HG02970 (cell line): Measurements from ENCODE around the gene RMDN3.

ENCODE experiments used
- ATAC-seq: cut with Tn5 transposase; IDR thresholded peaks from one replicate; pipeline ENCODE4 v1.9.1; 2021; ENCODE audit warnings: mild to moderate bottlenecking, moderate library complexity, moderate number of reproducible peaks; ENCODE audit not compliant: unreplicated experiment, low FRiP score

The RMDN3 gene

DNA sequence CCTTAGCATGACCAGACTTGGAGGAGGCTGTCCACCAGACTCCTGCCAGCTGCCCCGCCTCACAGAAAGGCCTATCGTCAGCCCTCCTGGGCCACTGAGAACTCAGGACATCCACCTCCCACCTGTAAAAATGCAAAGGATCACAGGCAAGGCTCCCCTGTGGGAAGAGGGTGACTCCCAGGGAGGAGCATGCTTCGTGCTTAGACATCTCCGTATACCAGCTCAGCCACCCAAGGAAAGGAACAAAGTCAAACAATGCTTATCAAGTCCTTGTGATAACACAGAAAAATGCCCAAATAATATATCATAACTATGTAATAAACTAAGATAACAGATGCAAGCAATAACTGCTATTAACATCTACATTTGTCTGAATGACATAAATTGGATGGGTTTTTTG lies 4.2 kb downstream of the RMDN3 start:
- no peak for ATAC-seq

DNA sequence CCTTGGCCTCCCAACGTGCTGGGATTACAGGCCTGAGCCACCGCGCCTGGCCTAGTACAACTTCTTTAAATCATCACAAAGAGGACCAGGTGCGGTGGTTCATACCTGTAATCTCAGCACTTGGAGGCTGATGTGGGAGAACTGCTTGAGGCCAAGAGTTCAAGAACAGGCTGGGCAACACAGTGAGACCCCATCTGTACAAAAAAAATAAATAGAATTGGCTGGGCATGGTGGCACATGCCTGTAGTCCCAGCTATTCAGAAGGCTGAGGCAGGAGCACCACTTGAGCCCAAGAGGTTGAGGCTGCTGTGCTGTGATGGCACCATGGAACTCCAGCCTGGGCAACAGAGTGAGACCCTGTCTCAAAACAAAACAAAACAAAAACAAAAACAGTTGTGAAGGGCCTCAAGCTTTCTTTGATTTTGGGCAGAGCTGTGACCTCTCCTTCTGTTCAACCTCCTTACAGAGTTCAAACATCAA lies 5.9 kb downstream of the RMDN3 start:
- ATAC-seq = no peak

DNA sequence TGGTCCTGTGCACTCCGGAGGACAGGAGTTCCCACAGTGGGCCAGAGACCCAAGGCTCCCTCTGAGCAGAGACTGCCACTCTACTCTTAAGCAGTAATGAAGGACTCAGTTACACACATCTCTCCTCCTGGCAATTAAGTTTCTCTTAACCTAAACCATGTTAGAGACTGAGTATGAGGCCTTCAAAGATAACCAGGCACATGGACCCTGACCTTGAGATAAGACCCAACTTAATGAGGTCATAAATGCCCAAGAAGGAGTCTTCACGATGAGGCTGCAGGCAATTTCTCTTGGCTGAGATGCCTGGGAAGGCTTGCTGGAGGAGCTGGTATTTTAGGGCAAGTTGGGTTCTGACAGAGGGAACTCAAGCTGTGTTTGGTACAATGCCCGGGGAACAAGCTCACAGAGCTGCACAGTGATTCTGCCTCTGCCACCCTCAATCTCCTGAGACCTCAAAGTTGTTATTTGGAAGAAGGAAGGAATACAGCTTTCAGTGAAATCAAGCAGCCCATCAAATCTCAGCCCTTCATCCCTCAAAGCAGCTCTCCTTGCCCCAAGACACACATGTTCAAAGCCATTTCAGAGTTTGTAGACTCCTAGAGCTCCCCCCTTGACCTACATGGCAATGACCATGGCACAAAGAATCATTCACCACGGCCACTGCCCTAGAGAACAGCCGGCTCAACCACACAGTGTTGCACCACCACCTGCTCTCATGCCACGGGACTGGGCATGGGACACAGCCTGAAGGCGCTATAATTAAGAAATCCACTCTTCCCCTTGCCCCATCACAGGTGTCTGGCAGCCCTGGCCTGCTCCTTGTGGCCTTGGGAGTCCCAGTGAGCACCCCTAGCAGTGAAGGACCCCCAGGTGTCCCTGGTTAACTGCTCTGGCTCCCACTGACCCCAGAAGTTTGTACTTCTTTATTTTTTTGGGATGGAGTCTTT lies 7.1 kb downstream of the RMDN3 start:
- no peak for ATAC-seq

DNA sequence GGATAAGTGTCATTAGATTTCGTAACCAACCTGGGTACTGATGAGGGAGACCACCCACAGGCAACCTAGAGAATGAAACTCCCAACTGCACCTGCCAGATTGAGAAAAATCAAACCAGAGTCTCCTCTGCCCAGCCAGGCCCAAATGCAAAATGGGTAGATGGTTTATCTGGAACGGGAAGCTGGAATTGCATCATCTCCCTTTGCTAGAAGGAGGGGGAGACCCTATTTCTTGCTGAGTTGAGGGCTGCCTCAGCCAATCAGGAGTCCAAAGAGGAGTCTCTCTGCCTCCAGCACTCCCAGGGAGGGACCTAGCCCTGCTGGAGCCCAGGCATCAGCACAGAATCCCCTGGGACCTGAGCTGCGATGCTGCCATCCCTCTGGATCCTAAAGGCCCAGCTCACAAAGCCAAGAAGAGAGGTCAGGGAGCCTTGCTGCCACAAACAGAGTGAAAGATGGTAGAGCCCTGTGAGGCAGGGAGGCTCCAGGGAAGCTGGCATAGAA lies 8.1 kb downstream of the RMDN3 start:
- no peak for ATAC-seq

DNA sequence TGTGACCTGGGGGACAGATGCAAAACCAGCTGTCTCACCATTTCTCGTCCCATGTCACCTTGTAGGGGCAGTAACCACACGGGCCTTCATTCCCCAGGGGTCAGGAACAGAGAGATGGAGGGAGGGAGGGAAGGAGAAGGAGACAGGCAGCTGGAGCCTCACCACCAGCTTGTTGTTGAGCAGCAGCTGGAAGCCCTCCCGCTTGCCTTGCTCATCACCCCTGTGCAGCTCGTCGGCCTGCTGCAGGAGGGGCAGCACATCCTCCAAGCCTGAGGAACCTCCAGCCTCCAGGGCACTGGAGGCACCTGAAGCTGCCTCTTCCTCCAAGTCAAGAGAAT lies 10.3 kb downstream of the RMDN3 start:
- no peak for ATAC-seq

DNA sequence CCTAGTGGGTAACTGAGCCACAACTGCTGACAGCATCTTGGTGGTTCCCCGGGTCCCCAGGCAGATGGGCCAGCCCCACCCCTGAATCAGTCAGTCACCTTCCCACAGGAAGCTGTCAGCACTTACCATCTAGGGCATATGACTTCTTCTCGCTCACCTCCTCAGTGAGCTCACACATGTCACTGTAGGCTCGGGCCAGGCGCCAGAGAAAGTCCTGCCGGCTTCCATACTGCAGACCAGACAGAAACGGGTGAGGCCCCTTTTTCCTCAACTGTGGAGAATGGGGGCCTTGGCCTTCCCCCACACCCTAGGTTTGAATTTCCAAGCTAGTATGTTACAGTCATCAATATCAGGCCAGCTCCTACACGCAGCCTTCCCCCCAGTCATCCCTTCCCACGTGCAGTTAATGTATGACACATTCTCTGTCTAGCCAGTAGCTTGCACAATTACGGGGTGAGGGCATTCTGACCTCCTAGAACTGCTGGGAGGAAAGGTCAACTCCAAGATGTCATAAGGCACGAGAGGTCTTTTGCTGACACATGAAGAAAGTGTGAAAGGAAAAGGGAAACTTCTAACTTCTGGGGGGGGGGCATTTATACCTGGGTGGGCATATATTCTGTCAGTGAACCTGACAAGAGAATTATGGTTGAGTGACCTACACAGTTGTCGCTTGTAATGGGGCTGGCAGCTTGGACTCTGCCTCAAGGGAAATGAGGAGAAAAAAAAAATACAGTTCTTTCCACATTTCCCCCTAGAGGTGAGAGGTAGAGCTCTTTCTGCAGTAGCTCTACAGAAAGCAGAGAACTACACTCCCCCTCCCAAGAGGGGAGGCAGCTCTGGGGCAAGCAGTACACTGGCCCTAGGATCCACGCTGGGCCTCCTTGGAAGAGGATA lies 10.9 kb downstream of the RMDN3 start:
- ATAC-seq = no peak

DNA sequence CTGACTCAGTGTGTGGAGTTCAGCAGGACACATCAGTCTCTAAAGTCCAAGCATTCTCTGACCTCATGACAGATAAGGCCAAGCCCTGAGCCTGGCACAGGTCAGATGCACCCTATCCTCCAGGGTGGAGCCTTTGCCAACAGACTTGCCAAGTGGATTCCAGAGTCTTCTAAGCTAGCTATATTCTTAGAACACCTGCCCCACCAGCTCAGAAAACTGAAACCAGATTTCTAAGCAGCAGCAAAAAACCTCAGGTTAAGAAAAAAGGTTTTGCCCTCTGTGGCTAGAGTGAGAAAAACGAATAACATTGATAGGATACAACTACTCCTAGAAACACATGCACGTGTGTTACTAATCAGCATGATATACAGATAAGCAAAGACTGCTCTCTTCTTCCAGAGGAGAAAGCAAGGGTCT lies 11.6 kb downstream of the RMDN3 start:
- ATAC-seq = no peak

DNA sequence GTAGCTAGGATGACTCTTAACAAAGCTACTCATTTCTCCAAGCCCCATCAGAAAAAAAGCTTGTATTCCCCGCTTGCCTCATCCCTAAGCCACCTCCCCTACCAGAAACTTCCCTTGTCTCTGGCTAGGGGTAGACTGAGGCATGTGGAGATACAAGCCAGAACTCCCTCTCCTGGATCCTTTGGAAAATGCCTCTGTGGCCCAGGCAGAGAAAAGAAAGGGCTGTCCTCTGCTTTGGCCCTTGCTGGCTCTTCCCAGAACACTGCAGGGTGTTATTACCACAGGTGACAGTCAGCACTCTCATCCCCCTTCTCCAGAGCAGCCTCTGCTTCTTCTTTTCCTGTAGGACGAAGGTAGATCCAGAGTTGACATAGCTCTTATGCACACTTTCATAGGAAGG lies 15.2 kb downstream of the RMDN3 start:
- ATAC-seq = no peak

DNA sequence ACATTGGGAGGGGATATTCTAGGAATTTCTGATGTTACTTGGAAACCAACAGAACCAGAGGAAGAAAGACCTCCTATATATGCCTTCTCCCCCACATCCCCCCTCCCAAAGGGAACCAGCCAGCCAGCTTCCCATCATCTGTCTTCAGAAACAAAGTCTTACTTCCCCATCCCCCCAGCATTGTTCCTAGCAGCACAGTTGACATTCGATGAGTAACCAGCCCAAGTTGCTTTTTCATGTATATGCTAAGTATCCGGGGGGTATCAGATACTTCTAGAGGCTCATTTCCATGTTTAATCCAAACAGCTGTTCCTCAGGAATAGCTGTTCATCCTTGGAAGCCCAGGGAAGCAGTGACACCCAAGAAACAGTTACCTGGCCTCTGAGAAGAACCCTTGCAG lies 16.0 kb downstream of the RMDN3 start:
- ATAC-seq = no peak

DNA sequence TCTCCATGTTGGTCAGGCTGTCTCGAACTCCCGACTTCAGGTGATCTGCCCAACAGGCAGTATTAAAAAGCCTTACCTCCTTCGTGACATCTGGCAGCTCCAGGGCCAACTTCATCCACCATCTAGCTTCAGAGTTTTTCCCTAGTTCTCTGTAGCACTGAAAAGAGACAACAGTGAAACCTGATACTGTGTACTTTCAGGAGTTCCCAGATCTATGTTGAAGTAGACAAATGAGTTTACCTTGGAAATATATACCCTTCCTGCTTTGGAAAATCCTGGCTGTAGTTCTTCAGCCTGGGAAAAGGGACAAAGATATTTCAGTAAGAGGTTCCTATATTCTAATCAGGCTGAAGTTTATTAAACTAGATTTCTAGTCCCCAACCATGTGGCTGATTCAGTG lies 18.0 kb downstream of the RMDN3 start:
- ATAC-seq = no peak

DNA sequence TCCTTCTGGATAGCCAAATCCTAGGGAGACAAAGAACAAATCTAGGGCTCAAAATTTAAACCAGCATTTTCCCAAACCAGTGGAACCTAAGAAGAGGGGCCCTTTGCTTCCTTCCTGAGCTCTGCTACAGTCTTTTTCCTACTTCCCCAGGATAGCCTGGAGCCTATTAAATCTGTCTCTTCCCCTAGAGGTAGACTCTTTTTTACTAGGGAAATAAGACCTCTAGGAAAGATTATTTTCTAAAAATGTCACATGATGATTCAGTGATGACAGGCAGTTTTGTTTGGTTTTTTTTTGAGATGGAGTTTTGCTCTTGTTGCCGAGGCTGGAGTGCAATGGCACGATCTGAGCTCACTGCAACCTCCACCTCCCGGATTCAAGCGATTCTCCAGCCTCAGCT lies 18.5 kb downstream of the RMDN3 start:
- no peak for ATAC-seq

DNA sequence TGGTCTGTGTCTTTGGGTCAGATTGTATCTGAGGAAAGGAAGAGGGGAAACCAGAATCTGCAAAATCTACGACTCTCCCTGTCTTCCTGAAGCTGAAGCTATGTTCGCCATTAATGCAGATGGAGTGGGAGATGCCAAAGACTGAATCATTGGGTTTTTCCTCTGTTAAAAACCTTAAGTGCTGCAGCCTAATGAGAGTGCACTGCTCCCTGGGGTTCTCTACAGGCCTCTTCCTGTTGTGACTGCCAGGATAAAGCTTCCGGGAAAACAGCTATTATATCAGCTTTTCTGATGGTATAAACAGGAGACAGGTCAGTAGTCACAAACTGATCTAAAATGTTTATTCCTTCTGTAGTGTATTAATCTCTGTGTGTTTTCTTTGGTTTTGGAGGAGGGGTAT lies 24.0 kb downstream of the RMDN3 start:
- ATAC-seq = no peak

DNA sequence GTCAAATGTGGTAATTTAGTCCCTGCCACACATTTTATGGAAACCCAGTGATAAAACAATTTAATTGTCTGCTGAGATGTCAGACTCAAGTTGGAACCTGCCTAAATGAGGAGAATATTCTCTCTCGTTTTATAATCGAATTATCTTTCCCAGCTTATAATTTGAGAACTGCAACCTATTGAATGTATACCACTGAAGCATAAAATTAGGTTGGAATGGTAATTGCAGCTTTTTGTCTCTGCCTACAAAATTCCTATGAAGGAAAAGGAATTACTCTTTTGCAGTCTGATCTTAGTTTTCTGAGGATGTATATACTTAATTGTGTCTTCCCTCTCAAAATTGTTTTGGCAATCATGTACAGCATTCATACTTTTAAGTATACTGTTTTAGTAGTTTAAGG lies 31.1 kb downstream of the RMDN3 start:
- ATAC-seq = no peak

DNA sequence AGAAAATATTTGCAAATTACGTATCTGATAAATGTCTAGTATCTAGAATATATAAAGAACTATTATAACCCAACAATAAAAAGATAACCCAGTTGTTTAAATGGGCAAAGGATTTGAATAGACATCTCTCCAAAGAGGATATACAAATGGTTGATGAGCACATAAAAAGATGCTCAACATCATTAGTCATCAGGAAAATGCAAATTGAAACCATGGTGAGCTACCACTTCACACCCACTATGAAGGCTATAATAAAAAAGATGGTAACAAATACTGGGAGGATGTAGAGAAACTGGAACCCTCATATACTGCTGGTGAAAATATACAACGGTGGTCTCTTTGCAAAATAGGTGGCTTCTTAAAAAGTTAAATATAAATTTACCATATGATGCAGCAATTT lies 32.1 kb downstream of the RMDN3 start:
- ATAC-seq = no peak

DNA sequence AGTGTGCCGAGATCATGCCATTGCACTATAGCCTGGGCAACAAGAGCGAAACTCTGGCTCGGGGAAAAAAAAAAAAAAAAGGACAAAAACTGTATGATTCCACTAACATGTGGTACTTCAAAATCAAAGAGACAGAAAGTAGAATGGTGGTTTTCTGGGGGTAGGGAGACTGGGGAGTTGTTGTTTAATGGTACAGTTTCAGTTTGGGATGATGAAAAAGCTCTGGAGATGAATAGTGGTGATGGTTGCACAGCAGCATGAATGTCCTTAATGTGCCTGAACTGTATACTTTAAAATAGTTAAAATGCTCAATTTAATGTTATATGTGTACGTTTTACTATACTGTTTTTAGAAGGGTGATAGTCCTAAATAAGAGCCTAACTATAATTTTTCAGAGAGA lies 32.7 kb downstream of the RMDN3 start:
- no peak for ATAC-seq

DNA sequence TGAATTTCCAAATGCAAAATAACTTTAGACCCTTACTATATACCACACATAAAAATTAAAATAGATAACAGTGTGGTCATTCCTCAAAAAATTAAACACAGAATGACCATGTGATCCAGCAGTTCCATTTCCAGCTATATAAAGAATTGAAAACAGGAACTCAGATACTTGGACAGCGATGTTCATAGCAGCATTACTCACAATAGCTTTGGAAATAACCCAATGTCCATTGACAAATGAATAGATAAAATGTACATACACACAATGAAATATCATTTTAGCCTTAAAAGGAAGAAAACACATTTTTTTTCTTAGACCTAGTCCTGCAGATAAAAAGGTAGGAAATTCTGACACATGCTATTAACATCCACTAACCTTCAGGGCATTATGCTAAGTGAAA lies 33.4 kb downstream of the RMDN3 start:
- no peak for ATAC-seq

DNA sequence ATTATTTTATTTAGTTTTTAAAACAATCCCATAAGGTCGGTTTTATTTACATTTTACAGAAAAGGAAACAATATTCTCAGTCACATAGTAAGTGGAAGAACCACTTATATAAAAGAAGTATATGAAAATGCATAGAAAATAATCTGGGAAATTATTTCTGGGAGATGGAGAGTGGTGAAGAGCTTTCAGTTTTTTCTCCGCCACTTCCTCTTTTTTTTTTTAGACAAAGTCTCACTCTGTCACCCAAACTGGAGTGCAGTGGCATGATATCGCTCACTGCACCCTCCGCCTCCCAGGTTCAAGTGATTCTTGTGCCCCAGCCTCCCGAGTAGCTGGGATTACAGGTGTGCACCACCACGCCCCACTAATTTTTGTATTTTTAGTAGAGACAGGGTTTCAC lies 38.9 kb downstream of the RMDN3 start:
- no peak for ATAC-seq

DNA sequence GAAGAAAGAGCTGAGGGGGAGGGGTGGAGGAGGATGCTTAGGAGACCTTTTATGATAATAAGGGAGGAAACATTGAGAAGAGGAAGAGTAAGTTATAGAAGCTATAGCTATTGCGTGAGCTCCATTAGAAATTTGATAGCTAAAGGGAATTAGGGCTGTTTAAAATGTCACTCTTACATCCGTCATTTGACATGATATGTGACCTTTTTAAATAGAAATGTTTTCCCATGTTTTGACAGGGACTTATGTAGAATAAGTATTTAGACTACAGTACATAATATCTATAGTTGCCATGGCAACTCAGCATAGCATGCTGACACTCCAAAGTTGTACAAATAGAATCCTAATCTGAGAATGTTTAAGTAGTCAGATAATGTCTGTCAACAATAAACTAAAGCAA lies 40.9 kb downstream of the RMDN3 start:
- no peak for ATAC-seq

DNA sequence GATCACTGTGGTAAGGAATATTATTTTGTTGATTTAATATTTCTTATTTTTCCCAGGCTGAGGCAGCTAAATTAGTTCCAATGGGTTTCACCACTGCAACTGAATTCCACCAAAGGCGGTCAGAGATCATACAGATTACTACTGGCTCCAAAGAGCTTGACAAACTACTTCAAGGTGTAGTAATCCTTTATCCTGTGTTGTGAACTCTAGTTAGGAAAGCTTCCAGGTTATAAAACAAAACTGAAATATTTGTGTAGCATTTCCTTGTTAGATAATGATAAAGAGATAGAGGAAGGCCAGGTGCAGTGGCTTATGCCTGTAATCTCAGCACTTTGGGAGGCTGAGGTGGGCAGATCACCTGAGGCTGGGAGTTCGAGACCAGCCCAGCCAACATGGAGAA lies 48.9 kb downstream of the RMDN3 start:
- no peak for ATAC-seq

DNA sequence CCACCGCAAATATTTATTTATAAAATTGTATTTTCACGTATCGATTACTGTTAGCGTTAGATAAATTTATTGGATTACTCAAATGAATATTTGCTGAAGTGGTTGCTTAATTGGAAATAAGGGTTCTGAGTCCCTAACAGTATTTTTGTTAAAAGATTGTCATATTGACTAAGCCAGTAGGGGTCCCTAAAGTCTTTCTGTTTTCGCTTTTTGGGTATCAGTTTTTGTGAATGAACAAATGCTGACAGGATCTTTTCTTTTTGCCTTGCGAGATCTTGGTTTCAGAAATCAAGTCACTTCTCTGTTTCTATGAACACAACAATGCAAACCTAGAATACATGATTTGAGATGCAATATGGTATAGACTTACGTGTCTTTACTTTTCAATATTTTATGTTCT lies 53.0 kb downstream of the RMDN3 start:
- no peak for ATAC-seq

DNA sequence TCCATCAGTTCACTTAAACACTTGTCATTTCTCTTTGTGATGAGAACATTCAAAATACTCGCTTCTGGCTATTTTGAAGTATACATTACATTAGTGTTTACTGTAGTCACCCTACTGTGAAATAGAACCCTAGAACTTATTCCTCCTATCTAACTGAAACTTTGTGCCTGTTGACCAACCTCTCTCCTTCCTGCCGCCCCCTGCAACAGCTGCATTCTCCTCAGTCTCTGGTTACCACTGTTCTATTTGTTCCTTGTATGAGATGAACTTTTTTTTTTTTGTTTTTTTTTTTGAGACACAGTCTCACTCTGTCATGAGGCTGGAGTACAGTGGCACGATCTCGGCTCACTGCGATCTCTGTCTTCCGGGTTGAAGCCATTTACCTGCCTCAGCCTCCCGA lies 57.1 kb downstream of the RMDN3 start:
- ATAC-seq = no peak
